HG03103 (cell line): ENCODE results near the gene MASP2.
"Not testable (repeated sequence)": the region's sequence is repeated elsewhere in the genome, so short reads cannot be mapped to it uniquely, and the experiment has no call there.

Source experiments
- ATAC-seq: cut with Tn5 transposase; IDR thresholded peaks from one replicate; pipeline ENCODE4 v1.9.1; 2021; ENCODE audit warnings: low read depth; ENCODE audit not compliant: unreplicated experiment

Gene MASP2

DNA sequence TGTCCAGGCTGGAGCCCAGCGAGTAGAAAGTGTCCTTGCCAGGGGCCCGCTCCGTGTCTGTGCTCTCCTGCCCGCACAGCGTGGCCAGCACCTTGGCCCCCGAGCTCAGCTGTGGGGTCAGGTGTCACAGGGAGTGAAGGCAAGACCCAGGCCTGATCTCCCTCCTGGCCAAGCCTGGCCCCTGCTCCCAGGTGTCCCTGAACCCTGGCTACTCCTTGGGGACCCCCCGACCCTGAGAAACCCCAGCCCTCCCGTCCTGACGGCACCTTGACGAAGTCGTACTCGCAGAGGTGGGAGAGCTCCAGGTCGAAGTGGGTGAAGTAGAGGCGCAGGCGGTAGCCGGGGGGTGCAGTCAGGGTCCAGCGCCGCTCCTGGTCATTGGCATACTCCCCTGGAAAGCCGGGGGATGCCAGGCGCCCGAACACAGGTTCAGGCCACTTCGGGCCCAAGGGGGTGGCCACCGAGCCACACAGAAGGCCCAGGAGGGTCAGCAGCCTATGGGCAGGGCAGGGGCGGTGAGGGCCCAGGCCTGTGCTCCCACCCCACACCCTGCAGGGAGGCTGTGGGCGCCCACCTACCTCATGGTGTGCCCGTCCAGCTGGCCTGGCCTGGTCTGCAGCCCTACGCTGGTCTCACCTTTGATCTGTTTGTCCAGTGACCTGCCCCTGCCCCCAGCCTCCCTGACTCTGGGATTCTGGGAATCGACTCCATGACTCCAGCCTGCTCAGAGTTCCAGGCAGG, at the start of gene MASP2:
Gene MASP2, minus strand, starts transcription at position 615 of the 741 bp plus-strand sequence. Its CDS starts 32 bp downstream, at position 583.
- ATAC-seq, result no peak

DNA sequence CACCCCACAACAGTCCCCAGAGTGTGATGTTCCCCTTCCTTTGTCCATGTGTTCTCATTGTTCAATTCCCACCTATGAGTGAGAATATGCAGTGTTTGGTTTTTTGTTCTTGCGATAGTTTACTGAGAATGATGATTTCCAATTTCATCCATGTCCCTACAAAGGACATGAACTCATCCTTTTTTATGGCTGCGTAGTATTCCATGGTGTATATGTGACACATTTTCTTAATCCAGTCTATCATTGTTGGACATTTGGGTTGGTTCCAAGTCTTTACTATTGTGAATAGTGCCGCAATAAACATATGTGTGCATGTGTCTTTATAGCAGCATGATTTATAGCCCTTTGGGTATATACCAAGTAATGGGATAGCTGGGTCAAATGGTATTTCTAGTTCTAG, 36.7 kb upstream of the MASP2 start:
- ATAC-seq, result not testable (repeated sequence)

DNA sequence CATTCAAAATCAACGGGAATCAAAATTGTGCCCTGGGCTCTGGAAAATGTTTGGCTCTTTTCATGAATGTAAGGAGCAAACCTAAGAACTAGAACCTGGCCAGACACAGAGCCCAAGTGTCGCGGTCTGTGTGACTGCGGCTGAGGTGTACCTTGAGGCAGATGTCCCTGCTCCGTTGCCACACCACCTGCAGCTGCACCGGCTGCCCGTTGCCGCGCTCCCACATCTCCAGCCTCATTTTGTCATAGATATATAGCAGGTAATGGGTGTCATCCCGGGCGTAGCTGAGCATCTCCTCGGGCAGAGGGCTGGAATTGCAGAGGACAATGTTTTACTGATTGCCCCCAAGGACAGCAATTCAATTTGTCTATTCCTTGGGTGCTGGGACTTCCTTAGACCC, 33.9 kb upstream of the MASP2 start:
- ATAC-seq, result no peak

DNA sequence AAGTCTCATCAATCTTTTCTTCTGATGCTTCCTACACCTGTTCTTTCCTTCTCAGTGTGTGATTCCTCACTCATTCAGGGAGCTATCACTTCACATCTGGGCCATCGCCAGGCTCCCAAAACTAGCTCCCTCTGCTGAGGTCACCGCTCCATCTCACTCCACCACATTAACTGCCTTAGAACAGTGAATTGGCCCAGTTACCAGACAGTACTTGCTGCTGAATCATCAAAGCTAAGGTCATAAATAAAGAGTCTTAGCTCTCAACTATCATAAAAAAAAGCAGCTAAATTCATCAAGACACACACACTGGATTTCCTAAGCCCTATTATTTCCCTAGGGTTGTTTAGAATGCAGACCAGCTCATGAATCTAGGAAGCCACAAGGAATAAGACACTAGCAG, 31.6 kb upstream of the MASP2 start:
- ATAC-seq, result no peak

DNA sequence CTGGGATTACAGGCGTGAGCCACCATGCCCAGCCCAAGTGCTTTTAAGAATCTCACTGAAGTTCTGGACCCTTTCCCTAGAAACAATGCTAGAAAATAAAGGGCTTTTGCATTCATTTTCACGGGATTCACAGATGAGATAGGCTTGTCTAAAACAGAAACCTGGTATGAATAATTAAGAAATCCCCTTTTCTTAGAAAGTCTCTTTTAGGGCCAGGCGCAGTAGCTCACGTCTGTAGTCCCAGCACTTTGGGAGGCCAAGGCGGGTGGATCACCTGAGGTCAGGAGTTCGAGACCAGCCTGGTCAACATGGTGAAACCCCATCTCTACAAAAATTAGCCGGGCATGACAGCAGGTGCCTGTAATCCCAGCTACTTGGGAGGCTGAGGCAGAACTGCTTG, 26.4 kb upstream of the MASP2 start:
- ATAC-seq, result not testable (repeated sequence)

DNA sequence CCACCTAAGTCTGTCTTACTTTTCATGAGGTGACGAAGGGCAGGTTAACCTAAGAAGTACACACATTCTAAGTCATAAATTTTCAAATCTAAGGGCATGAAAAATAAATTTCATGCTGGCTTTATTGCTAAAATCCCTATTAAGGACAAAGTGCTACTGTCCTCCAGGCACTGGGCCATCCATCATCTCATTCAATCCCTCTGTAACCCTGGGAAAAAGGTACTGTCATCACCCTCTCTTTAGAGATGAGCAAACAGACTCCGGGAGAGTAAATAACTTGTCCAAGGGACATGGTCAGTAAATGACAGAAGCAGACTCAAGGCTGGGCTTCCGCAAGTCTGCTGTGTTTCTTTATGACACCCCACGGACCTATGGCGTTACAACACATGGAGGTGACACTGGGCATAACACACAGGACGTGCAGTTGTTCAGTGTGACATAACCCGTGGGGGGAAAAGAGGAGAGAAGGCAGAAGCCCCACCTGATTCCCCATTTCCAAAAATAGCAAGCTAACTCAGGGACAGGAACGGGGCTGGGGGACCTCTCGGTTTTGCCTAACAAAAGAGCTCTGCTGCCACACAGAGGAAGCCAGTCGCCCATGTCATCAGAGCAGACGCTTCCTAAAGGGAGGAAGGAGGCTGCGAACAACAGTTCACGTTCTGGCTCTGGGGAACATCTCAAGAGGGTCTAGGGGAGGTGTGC, 25.3 kb upstream of the MASP2 start:
- ATAC-seq, result no peak

DNA sequence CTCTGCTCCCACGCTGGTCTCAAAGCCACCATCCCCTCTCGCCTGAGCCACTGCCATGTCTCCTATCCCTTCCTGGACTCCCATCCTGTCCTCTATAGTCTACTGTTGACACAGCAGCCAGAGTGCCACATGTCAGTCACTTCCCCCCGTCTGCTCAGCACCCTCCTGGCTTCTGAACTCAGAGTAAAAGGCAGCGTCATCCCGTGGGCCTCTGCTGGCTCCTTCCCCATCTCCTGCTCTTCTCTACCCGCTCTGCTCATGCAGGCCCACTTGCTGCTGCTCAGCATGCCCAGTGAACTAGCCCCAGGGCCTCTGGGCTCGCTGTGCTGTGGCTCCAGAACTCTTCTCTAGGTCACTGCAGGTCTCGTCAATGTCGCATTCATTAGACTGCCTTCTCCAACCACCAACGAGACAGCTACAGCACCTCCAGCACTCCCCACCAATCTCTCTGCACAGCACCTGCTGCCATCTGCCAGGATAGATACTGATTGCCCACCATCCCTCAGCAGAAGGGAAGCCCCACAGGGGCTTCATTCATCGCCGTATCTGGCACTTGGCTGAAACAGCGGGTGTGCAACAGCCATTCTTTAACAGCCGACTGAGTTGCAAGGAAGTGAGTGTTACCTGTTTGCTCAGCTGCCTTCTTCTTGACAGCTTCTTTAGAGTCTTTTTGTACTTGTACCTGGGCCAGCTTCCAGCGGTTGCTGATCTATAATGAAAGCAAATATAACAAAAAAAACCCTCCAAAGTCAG, 24.6 kb upstream of the MASP2 start:
- no peak for ATAC-seq

DNA sequence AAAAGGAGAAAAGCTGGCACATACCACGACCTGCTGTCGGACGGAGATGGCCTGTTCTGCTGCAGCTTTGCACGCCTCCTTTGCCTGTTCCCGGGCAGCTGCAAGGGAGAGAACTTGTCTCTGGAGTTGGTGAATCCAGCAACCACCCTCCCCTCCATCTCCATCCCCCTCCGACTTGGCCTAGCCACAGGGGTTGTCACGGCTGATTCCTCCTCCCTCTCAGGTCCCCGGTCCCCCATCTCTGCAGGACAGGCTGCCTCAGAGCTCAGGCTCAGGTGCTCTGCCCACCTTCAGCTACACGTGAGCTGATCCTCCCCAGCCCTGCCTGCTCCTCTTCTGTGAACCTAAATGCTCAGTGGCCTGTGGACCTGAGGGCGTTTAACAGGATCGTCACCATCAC, 23.8 kb upstream of the MASP2 start:
- ATAC-seq, result no peak

DNA sequence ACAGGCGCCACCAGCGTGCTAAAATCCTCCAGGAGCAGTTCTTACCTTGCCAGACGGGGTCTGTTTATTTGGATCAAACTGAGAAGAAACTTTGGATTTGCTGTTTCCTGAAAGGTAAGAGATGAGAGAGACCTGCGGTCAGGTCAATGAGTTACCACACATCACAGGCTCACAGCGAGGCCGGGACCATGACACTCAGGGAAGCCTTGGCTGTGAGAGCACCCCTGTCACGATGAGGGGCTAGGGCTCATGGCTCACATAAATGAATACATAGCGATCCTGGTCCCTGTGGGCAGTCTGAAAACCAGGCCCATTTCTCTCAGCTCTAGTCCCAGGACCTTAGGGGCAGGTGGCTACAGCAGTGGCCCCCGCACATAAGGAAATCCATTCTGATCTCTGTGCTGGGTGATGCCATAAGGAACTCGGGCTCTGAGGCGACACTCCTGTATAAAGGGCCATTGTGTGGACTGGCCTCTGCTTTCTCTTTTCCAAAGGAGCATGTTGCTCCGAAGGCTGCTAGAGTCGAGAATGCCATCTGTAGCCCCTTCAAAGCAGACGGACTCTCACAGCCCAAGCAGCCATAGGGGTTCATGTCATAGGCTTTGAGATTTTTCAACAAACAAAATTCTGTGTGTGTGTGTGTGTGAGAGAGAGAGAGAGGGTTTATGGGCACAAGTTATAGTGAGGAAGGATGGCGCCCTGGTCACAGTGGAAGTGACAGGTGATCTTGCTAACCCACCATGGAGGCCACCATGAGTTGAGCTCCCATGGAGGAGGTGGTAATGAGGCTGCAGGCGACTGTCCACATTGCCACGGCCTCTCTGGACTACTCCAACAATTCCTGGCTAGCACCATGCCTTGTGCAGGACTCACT, 21.8 kb upstream of the MASP2 start:
- no peak for ATAC-seq

DNA sequence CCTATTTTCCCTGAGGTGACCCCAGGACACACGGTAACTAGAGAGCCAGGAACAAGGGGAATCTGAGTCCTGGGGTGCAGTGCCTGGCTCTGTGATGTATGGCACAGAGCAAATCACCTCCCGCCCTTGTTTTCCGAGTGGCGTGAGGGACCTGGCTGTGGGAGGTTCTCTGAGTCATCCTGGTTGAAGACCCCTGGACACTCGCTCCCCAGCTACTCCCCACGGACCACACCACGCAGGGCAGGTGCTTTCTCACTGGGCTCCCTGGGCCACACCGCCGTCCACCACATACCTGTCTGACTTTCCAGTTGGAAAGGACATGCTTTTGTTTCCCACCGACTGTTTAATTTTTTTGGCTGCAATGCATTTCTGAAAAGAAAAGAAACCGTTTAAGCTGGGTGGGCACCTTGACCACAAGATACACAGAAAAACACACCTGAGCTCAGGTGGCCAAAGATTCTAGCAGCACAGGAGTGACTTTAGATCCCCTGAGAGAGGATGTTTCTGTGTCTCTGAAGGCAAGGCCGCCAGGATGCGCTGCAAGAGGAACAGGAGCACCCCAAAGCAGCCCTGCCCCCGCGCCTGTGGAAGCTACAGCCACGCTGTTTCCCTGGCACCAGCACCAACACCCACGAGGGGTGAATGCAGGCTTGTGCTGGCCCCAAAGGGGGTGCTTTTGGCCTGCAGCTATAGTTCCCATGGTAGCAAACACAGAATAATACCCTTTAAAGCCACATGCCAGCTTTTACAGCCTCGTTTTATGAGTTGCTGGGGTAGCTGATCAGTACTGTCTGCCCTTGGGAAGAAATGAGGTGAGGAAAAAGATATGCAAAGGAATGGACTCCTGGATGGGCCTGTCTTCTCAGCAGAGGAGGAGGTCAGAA, 20.9 kb upstream of the MASP2 start:
- ATAC-seq, result no peak

DNA sequence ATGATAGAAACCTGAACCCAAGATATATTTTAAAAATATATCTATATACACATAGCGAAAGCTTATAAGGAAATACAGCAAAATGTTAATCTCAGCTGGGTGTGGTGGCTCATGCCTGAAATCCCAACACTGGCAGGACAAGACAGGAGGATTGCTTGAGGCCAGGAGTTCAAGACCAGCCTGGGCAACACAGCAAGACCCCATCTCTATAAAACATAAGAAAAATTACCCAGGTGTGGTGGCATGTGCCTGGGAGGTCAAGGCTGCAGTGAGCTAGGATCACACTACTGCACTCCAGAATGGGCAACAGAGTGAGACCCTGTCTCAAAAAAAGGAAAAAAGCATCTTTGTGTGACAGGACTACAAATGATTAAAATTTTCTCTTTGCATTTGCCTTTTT, 18.8 kb upstream of the MASP2 start:
- no peak for ATAC-seq

DNA sequence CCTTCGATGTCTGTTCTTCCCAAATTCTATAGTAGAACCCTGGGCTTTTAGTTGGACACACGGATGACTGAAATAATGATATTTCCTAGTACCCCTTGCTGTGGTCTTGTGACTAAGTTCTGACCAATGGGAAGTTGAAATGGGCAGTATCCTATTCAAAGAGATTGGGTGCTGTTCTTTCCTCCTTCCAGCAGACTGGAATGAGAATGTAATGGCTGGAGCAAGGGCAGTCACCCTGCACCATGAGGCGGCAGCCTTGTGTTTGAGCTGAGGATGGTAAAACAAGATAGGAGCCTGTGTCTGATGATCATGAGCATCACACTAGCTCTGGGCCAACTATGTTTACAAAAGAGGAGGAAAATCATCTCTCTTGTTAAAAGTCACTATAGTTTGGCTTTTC, 17.9 kb upstream of the MASP2 start:
- ATAC-seq, result no peak

DNA sequence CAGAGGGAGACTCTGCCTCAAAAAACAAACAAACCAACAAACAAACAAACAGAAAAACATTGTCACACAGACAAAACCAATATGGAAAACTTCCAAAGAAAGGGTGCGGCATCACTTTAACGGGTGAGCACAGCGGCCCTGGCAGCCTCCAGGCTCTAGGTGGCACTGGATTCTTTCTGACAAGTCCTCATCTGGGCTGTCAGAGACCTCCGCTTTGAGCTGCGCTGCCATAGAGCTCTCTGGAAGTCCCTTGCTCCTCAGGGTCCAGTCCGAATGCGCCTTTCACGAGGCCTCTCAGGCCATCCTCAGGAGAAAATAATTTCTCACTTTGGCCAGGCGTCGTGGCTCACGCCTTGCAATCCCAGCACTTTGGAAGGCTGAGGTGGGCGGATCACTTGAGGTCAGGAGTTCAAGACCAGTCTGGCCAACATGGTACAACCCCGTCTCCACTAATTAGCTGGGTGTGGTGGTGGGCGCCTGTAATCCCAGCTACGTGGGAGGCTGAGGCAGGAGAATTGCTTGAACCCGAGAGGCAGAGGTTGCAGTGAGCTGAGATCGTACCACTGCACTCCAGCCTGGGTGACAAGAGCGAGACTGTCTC, 17.0 kb upstream of the MASP2 start:
- ATAC-seq, result not testable (repeated sequence)

DNA sequence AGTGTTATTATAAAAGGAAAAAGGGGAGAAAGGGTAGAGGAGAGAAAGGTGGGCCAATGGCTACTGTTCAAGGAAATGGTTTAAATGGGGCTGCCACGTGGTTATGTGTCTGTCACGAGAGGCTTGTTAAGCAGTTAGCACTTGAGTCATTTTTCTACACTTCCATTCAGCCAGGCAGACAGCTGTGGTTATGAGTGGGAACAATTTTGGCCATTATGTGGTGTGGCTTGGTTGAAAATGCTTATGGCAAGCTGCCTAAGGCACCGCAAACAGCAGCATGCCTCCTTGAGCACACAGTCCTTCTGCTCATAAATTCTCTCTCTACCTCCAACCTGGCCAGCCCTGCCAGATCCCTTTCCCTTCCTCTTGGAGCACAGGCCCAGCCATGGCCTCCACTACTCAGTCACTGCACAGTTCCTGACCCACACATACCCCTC, 15.9 kb upstream of the MASP2 start:
- ATAC-seq, result no peak

DNA sequence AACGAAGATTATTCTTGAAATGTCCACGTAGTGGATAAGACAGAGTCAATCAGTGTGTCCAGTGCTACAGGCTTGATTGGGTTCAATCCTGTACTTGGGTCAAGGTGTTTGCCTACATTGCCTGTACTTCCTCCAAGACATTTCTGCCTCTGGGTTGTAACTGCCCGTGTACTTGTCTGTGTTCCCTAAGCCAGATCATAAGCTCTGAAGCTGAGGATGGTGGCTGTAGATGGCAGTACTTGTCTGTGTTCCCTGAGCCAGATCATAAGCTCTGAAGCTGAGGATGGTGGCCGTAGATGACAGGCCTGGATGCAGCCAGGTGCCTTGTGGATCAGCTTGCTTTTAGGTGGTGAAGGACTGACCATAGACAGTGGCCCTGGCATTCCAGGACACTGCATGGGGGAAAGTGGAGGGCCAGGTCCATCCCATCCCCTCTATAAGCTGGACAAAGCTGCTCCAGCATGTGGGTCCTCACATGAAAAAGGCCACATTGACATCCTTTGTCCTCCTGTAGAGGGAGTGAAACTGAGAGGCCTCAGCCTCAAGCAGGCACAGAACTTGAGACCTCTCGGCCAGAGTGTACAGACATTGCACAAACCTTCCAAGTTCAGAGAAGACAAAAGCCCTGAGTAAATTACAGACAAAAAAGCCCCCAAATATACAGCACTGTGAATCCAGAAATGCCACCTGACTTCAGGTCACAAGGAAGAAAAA, 14.8 kb upstream of the MASP2 start:
- ATAC-seq, result no peak

DNA sequence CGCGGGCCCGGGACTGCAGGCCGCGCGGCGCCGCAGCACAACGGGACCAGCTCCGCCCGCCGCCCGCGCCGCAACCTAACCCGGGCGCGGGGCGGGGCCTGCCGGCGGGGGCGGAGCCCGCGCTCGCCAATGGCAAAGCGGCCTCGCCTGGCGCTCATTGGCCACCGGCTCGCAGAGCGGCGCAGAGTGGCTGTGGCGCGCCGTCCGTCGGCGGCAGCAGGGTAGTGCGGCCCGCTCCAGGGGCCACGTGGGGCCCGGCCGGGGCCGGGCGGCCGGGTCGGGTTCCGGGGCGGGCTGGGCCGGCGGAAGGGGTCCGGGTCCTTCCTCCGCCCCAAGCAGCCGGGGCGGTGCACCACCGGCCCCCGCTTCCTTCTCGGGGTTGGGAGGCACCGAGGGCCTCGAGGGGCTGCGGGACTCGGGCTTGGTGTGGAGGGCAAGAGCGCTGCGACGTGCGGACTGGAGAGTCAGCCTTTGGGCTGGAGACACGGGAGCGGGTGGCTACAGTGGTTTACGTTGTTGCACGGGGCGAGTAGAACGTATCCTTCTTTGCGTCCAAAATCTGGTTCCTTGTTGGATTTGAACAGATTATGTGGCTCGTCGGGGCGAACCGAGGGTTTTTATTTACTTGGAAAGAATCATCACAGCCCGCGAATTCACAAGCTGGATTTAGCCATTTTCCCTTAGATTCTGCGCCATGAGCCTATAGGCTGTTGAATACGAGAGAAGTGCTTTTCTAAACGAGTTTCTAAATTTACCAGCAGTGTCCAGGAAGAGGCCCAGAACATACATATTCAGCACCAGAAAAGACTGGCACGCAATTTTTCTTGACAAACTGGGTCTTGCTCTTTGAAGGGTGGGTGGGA, 13.2 kb upstream of the MASP2 start, which contains the start of gene SRM:
Gene SRM, minus strand, starts transcription at position 51 of the 863 bp plus-strand sequence. CDS start 75 bp downstream, outside the sequence.
- ATAC-seq, result peak; percentile 83
